ENCODE data around the gene MINDY2. TPM values are rescaled to one million over a fixed set of nuclear protein-coding genes. Genes with fewer than 3 reads are reported as not detected.

Gene MINDY2
- total RNA-seq, 1 donor from 2014 or later = 25.0 TPM

GRCh38 chr15:58775402-58775801 is 4.3 kb downstream of the MINDY2 start:
- peaks cover 5% of the 10 kb centered on the region for H3K4me1 Mint-ChIP-seq
- no peak overlapping the region for H3K4me3 ChIP-seq

GRCh38 chr15:58777107-58777506 is 6.0 kb downstream of the MINDY2 start:
- Histone ChIP-seq H3K9ac (no peak overlapping the region), H3F3A (ENCODE audit: low read depth) (peaks cover 7% of the 10 kb centered on the region), H2AFZ (replicated peaks) (no peak overlapping the region), H3K36me3 (no peaks in the 10 kb centered on the region), H3K9me3 (ENCODE audit: low read depth) (no peaks in the 10 kb centered on the region), H3K79me2 (ENCODE audit: low read depth) (peaks cover 75% of the 10 kb centered on the region), H3K27me3 (no peaks in the 10 kb centered on the region), H3K4me3 (no peak overlapping the region), H4K20me1 (ENCODE audit: low read depth) (peaks cover 2% of the 10 kb centered on the region), H3K4me2 (no peak overlapping the region), H3K27ac (no peak overlapping the region), H3K4me1 (peaks cover 6% of the 10 kb centered on the region)
- no peaks in the 10 kb centered on the region for H3K36me3 Mint-ChIP-seq
- no peaks in the 10 kb centered on the region for H3K9me3 Mint-ChIP-seq
- no peak overlapping the region for H3K4me3 Mint-ChIP-seq
- H3K27ac Mint-ChIP-seq = no peak overlapping the region
- TF ChIP-seq CTCF (IDR thresholded peaks at IDR 0.05) = no peak
- no peaks in the 10 kb centered on the region for H3K27me3 Mint-ChIP-seq (ENCODE audit: insufficient read depth, low read depth)
- no peak for DNase-seq (ENCODE audit: low spot score)
- peaks cover 5% of the 10 kb centered on the region for H3K4me1 Mint-ChIP-seq

More at GRCh38 chr15:58775402-58775801, 4.3 kb downstream of the MINDY2 start:
- H3K4me3 Mint-ChIP-seq = no peak overlapping the region
- TF ChIP-seq EZH2 (IDR thresholded peaks at IDR 0.05) = no peak
- TF ChIP-seq CTCF (IDR thresholded peaks at IDR 0.05) = no peak
- TF ChIP-seq EZH2phosphoT487 (IDR thresholded peaks at IDR 0.05) = no peak
- Histone ChIP-seq H4K20me1 (ENCODE audit: low read depth) (no peaks in the 10 kb centered on the region), H3K4me2 (no peak overlapping the region), H3K27ac (no peak overlapping the region), H3K27me3 (no peaks in the 10 kb centered on the region), H2AFZ (replicated peaks) (no peak overlapping the region), H3K9ac (no peak overlapping the region), H3K4me1 (peaks cover 5% of the 10 kb centered on the region), H3K9me3 (ENCODE audit: low read depth) (no peaks in the 10 kb centered on the region), H3F3A (ENCODE audit: low read depth) (peaks cover 21% of the 10 kb centered on the region), H3K79me2 (ENCODE audit: low read depth) (peaks cover 68% of the 10 kb centered on the region), H3K36me3 (no peaks in the 10 kb centered on the region)
- no peak overlapping the region for H3K27ac Mint-ChIP-seq
- DNase-seq (ENCODE audit: low spot score) = no peak
- no peaks in the 10 kb centered on the region for H3K27me3 Mint-ChIP-seq (ENCODE audit: insufficient read depth, low read depth)
- no peaks in the 10 kb centered on the region for H3K9me3 Mint-ChIP-seq
- H3K36me3 Mint-ChIP-seq = no peaks in the 10 kb centered on the region

GRCh38 chr15:58779554-58779953 is 8.5 kb downstream of the MINDY2 start:
- H3K4me1 Mint-ChIP-seq = no peaks in the 10 kb centered on the region
- Histone ChIP-seq H3K36me3 (no peaks in the 10 kb centered on the region), H4K20me1 (ENCODE audit: low read depth) (peaks cover 13% of the 10 kb centered on the region), H3K27ac (no peak overlapping the region), H3F3A (ENCODE audit: low read depth) (no peaks in the 10 kb centered on the region), H3K9ac (no peak overlapping the region), H3K4me3 (no peak overlapping the region), H3K27me3 (no peaks in the 10 kb centered on the region), H3K4me1 (peaks cover 6% of the 10 kb centered on the region), H2AFZ (replicated peaks) (no peak overlapping the region), H3K4me2 (no peak overlapping the region), H3K79me2 (ENCODE audit: low read depth) (peaks cover 50% of the 10 kb centered on the region), H3K9me3 (ENCODE audit: low read depth) (no peaks in the 10 kb centered on the region)
- H3K27ac Mint-ChIP-seq = no peak overlapping the region
- no peak for DNase-seq (ENCODE audit: low spot score)
- TF ChIP-seq EZH2phosphoT487 (IDR thresholded peaks at IDR 0.05) (no peak), EZH2 (IDR thresholded peaks at IDR 0.05) (no peak), CTCF (IDR thresholded peaks at IDR 0.05) (no peak)
- H3K9me3 Mint-ChIP-seq = no peaks in the 10 kb centered on the region
- H3K4me3 Mint-ChIP-seq = no peak overlapping the region
- H3K36me3 Mint-ChIP-seq = no peaks in the 10 kb centered on the region
- no peaks in the 10 kb centered on the region for H3K27me3 Mint-ChIP-seq (ENCODE audit: insufficient read depth, low read depth)

Data from neural progenitor cell (in vitro differentiated cells).